AG04450 (cell line): ENCODE results near the gene ZNF831. TPM values are rescaled to one million over a fixed set of nuclear protein-coding genes. Genes with fewer than 3 reads are reported as not detected.

Source experiments
- CTCF ChIA-PET: fragments of 300-600, 350-600 bp; formaldehyde crosslinking; extraction: SDS; loops from one replicate; lab custom pipeline; 2022; ENCODE audit warnings: antibody characterized with exemption, inconsistent platforms; lab: Charles Lee
- POLR2A ChIA-PET: fragments of 350-600 bp; formaldehyde crosslinking; extraction: SDS; loops from one replicate; lab custom pipeline; 2021; ENCODE audit warnings: antibody characterized with exemption, inconsistent platforms; lab: Yijun Ruan, JAX
- DNase-seq: peaks from one replicate; pipeline ENCODE4 v3.0.0-alpha.2; 2011; ENCODE audit warnings: low read depth, low spot score
- H3K27ac ChIP-seq: one replicate; pipeline ENCODE4 v1.5.1; 2012; ENCODE audit warnings: low read depth, low read length, control low read depth
- H3K27me3 ChIP-seq: one replicate; pipeline ENCODE4 v1.6.0; 2012; ENCODE audit warnings: low read length; ENCODE audit not compliant: control insufficient read depth, insufficient read depth
- H3K4me3 ChIP-seq: 2 replicates; pipeline ENCODE4 v1.5.1; 2011; ENCODE audit warnings: mild to moderate bottlenecking, low read depth, low read length, control low read depth
- H3K9me3 ChIP-seq: 2 replicates; pipeline ENCODE4 v1.5.1; 2012; ENCODE audit warnings: low read length; ENCODE audit not compliant: control insufficient read depth, insufficient read depth
- CTCF ChIP-seq: IDR thresholded peaks from 2 replicates; pipeline ENCODE4 v1.5.1; 2011; ENCODE audit warnings: low read depth, low read length, control low read depth, inconsistent platforms
- polyA plus RNA-seq: library from polyadenylated mRNA; depleted of rRNA; stranded (reverse); fragments of >200 nt; gene quantifications from 2 replicates; pipeline ENCODE4 v1.2.3, GENCODE V29; 2011

ZNF831 gene
- polyA plus RNA-seq, 1 experiment = not detected

- no peaks in the 10 kb centered on the region for H3K9me3 ChIP-seq
- no peak for TF ChIP-seq CTCF
- POLR2A ChIA-PET = no interaction called here
- no peak overlapping the region for H3K4me3 ChIP-seq
- peaks cover 50% of the 10 kb centered on the region for H3K27me3 ChIP-seq
- DNase-seq = no peak
- no peak overlapping the region for H3K27ac ChIP-seq
- CTCF ChIA-PET = interaction anchor here (1.2 to 2.9 kb wide), 5 partner anchors 7 to 357 kb away, joined by 5 to 25 read pairs (median 9); no protein-coding TSS in a partner anchor
Observed at GRCh38 chr20:59223750-59224149, 60.1 kb downstream of the ZNF831 start.

- ChIA-PET CTCF (interaction anchor here (1.3 to 1.4 kb wide), 2 partner anchors 137 to 354 kb away, joined by 5 to 6 read pairs; no protein-coding TSS in a partner anchor), POLR2A (no interaction called here)
- DNase-seq = no peak
- H3K4me3 ChIP-seq = no peak overlapping the region
- H3K9me3 ChIP-seq = no peaks in the 10 kb centered on the region
- H3K27me3 ChIP-seq = peaks cover 48% of the 10 kb centered on the region
- TF ChIP-seq CTCF = no peak
- no peak overlapping the region for H3K27ac ChIP-seq
Observed at GRCh38 chr20:59224236-59224635, 60.6 kb downstream of the ZNF831 start.

GRCh38 chr20:59230385-59230784, 66.8 kb downstream of the ZNF831 start:
- H3K27me3 ChIP-seq = peaks cover 12% of the 10 kb centered on the region
- no peak overlapping the region for H3K27ac ChIP-seq
- ChIA-PET CTCF (interaction anchor here (1.5 to 2.0 kb wide), 2 partner anchors 8 to 360 kb away, joined by 7 to 12 read pairs; no protein-coding TSS in a partner anchor), POLR2A (no interaction called here)
- no peak for TF ChIP-seq CTCF
- no peaks in the 10 kb centered on the region for H3K9me3 ChIP-seq
- H3K4me3 ChIP-seq = no peak overlapping the region
- DNase-seq = no peak

GRCh38 chr20:59231124-59231804, 67.6 kb downstream of the ZNF831 start:
- POLR2A ChIA-PET = no interaction called here
- peaks cover 7% of the 10 kb centered on the region for H3K27me3 ChIP-seq
- H3K4me3 ChIP-seq = no peak overlapping the region
- DNase-seq = no peak
- no peaks in the 10 kb centered on the region for H3K9me3 ChIP-seq
- no peak overlapping the region for H3K27ac ChIP-seq
- CTCF ChIA-PET = interaction anchor here (1.5 to 2.0 kb wide), 2 partner anchors 9 to 361 kb away, joined by 7 to 12 read pairs; no protein-coding TSS in a partner anchor
- TF ChIP-seq CTCF = no peak

- no peak for DNase-seq
- POLR2A ChIA-PET = no interaction called here
- CTCF ChIA-PET = interaction anchor here (2.0 kb wide), 1 partner anchor 362 kb away, joined by 7 read pairs; no protein-coding TSS in a partner anchor
- Histone ChIP-seq H3K9me3 (no peaks in the 10 kb centered on the region), H3K4me3 (no peak overlapping the region), H3K27ac (no peak overlapping the region), H3K27me3 (peaks cover 7% of the 10 kb centered on the region)
- TF ChIP-seq CTCF = no peak
Observed at GRCh38 chr20:59232618-59233017, 69.0 kb downstream of the ZNF831 start.
